ENCODE results near the gene LGI2.
"Not testable (repeated sequence)": the region's sequence is repeated elsewhere in the genome, so short reads cannot be mapped to it uniquely, and the experiment has no call there.

The LGI2 gene, protein sequence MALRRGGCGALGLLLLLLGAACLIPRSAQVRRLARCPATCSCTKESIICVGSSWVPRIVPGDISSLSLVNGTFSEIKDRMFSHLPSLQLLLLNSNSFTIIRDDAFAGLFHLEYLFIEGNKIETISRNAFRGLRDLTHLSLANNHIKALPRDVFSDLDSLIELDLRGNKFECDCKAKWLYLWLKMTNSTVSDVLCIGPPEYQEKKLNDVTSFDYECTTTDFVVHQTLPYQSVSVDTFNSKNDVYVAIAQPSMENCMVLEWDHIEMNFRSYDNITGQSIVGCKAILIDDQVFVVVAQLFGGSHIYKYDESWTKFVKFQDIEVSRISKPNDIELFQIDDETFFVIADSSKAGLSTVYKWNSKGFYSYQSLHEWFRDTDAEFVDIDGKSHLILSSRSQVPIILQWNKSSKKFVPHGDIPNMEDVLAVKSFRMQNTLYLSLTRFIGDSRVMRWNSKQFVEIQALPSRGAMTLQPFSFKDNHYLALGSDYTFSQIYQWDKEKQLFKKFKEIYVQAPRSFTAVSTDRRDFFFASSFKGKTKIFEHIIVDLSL

GRCh38 chr4:25030277-25031076, at the start of gene LGI2:
TSS of gene LGI2 (minus strand) at chr4:25030946. CDS start at chr4:25030693, 253 bp downstream.
- ATAC-seq = peak; percentile 40
- peak; percentile 7 for DNase-seq

GRCh38 chr4:25078523-25078922, 47.8 kb upstream of the LGI2 start:
- no peak for DNase-seq
- ATAC-seq = no peak

DNA sequence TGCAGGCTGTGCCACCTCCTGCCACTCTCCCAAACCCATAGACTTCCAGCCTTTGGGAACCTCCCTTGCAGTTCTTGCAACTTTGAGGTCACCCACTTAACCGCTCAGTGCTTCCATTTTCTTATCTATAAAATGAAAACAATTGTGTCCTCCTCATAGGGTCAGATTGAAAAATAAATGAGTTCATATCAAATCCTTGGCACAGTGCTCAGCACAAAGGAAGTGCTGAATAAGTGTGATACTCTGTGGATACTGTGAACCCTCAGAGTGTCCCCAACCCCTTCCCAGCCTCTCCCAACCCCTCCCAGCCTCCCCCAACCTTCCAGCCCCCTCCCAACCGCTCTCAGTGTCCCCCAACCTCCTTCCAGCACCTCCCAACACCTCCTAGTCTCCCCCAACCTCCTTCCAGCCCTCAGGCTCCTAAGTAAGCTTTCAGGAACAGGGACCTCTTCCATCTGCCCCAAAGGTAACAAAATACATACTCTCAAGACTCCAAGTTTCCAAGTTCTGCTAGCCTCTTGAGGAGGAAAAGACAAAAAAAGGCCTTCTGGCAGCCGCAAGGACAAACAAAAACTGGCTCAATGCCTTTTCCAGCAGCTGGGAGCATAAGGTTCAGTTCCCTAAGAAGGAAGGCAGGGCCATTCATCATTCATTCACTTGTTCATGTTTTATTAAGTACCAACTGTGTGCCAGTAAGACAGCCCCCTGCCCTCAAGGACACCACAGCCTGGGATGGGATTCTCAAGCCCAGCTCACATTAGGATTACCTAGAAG, 46.1 kb upstream of the LGI2 start:
- ATAC-seq (no peak), DNase-seq (no peak)

DNA sequence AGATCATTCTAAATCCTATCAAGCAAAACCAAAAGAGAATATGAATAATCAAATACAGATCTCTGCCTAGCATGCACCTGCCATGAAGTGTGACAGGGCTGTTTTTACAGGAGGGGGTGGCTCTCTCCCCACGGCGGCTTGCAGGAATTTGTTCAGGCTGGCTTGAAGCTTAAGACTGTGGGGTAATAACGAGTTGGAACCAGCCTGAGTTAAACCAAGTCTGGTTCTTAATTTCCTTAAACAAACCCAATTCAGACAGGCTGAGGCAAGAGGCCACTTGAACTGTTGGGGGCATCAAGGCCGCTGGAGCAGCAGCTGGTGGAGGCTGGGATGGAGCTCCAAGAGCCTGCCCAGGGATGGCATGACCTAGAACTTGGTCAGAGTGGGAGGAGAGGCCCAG, 45.1 kb upstream of the LGI2 start:
- DNase-seq = no peak
- no peak for ATAC-seq

DNA sequence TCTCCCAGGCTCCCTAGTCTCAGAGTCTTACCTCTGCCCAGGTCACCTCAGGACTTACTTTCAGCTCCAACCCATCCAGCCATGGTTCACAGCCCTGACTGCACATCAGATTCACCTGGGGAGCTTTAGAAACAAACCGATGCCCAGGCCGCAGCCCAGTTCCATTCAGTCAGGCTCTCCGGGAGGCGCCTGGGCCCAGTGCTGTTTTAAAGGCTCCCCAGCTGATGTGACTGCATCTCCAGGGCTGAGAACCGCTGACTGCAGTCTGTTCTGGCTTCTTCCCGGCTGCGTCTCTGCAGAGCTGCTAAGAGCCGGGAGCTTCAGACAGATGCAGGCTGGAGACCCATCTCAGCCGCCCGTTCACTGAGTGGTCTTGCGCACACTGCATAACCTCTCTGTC, 44.4 kb upstream of the LGI2 start:
- no peak for ATAC-seq
- no peak for DNase-seq

DNA sequence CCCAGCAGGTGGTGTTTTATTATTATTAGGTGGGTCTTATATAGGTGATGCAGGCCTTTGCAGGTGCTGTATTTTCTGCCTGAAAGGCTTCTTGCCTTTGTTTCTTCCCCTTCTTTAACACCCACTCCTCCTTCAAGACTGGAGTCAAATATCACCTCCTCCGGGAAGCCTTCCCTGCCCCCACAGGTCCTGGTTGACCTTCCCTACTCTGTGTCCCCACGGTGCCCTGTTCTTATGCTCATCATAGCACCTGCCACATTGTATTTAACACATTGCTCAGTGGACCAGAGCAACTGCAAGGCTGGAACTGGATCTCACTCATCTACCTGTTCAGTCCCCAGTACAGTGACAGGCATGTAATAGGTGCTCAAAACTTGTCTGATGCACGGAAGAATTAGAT, 39.8 kb upstream of the LGI2 start:
- no peak for ATAC-seq
- no peak for DNase-seq

GRCh38 chr4:25069014-25069413, 38.3 kb upstream of the LGI2 start:
- no peak for DNase-seq
- ATAC-seq = no peak

DNA sequence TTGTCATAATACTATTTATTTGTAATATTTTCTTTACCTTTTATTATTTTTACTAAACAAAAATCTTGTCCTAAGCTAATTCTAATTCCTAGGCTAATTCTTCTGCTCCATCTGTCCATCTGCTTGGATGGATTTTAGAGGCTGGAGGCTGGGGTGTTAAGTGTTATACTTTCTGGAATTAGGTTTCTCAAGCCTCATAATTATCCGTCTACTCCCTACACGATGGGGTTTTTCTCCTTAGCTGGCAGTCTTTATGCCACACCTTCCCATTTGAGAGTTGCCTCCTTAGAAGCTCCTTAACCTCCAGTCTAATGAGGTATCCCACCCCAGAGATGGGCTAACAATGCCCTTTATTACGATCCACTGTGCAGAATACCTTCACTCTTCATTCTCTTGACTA, 37.6 kb upstream of the LGI2 start:
- ATAC-seq (no peak), DNase-seq (no peak)

DNA sequence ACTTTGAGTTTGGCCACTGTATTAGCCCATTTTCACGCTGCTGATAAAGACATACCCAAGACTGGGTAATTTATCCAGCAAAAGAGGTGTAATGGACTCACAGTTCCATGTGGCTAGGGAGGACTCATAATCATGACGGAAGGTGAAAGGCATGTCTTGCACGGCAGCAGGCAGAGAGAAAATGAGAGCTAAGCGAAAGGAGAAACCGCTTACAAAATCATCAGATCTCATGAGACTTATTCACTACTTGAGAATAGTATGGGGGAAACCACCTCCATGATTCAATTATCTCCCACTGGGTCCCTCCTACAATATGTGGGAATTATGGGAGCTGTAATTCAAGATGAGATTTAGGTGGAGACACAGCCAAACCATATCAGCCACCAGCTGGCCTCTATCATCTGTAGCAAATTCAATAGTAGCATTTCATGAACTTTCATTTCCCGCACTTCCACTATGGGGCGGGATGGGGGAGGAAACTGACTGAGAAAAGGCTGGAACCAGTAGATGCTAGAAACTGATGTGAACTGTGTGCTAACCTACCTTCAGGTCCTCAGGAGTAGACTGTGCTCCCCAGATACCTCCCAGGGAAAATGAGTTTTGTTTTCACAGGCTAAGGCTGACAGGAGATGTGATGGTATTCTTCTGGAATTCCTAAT, 35.3 kb upstream of the LGI2 start:
- DNase-seq (no peak), ATAC-seq (no peak)

GRCh38 chr4:25065431-25065858, 34.7 kb upstream of the LGI2 start:
- ATAC-seq (no peak), DNase-seq (no peak)

- not testable (repeated sequence) for DNase-seq, ATAC-seq
Observed at GRCh38 chr4:25064447-25064846, 33.7 kb upstream of the LGI2 start.

DNA sequence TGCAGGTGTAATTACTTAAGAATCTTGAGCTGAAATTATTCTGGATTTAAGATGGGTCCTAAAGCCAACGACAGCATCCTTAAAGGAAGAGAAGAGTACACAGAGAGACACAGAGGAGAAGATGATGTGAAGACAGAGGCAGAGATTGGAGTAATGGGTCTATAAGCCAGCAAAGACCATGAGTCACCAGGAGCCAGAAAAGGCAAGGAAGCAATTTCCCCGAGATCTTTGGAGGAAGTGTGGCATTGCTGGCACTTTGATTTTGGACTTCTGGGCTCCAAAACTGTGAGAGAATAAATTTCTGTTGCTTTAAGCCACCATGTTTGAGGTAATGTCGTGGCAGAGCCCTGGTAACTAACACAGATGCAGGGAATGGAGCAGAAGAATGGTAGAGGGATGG, 32.4 kb upstream of the LGI2 start:
- ATAC-seq = no peak
- DNase-seq = no peak

DNA sequence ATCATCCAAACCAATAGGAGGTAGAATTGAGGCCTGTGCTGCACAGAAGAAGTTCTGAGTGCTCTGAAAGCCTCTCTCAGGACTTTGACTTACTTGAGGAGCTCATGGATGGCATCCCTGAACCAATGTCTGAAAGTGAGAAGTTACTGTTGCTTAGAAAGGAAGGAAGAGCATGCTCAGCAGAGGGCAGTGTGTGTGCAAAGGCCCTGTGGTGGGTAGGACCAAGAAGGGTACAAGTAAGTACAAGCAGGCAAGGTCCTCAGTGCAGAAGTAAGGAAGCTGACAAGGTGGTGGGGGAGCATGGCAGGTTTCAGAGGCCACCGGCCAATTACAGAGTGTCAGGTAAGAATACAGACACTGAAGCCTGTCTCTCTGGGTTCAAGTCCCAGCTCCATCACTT, 31.4 kb upstream of the LGI2 start:
- ATAC-seq = no peak
- no peak for DNase-seq

- DNase-seq (no peak), ATAC-seq (no peak)
Observed at GRCh38 chr4:25061602-25062001, 30.9 kb upstream of the LGI2 start.

GRCh38 chr4:25060963-25061340, 30.2 kb upstream of the LGI2 start:
- ATAC-seq (no peak), DNase-seq (no peak)

- ATAC-seq (no peak), DNase-seq (no peak)
Observed at GRCh38 chr4:25060241-25060962, 29.7 kb upstream of the LGI2 start.

- no peak for DNase-seq
- no peak for ATAC-seq
Observed at GRCh38 chr4:25059791-25060190, 29.0 kb upstream of the LGI2 start.

DNA sequence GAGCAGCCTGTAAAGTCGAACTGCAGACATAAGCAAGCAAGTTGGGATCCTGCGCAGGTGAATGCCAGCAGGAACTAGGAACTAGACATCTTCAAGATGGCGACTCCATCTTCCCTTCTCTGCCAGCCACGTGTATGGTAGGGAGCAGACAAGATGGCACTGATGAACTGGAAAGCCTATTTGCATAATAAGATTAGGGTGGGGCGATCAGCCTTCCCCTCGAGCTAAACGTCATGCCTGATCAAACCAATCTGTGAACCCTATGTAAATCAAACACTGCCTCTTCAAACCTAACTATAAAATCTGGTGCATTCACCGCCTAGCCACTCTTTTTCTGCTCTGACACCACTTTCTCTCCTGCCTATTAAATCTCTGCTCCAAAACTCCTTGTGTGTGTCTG, 28.1 kb upstream of the LGI2 start:
- no peak for DNase-seq
- no peak for ATAC-seq

- ATAC-seq (no peak), DNase-seq (no peak)
Observed at GRCh38 chr4:25057299-25057698, 26.6 kb upstream of the LGI2 start.

GRCh38 chr4:25052037-25052436, 21.3 kb upstream of the LGI2 start:
- not testable (repeated sequence) for ATAC-seq, DNase-seq

GRCh38 chr4:25051534-25051933, 20.8 kb upstream of the LGI2 start:
- no peak for DNase-seq
- ATAC-seq = no peak
